HFFc6 (cell line): ENCODE measurements around the gene TMEM150A. TPM values are rescaled to one million over a fixed set of nuclear protein-coding genes. Genes with fewer than 3 reads are reported as not detected.

Source experiments
- DNase-seq: peaks from one replicate; pipeline ENCODE4 v3.0.0-alpha.2; 2018
- H3K27ac Mint-ChIP-seq: 2 replicates; pipeline ENCODE4 v1.8.0; 2020; ENCODE audit warnings: mild to moderate bottlenecking, mixed read lengths
- H3K27me3 Mint-ChIP-seq: 2 replicates; pipeline ENCODE4 v1.8.0; 2021; ENCODE audit warnings: mild to moderate bottlenecking, moderate library complexity, mixed read lengths; ENCODE audit not compliant: insufficient read depth
- H3K36me3 Mint-ChIP-seq: 2 replicates; pipeline ENCODE4 v1.8.0; 2021; ENCODE audit warnings: low read depth, mixed read lengths
- H3K4me1 Mint-ChIP-seq: 2 replicates; pipeline ENCODE4 v1.8.0; 2020; ENCODE audit warnings: low read depth, mixed read lengths
- H3K4me3 Mint-ChIP-seq: 2 replicates; pipeline ENCODE4 v1.8.0; 2020; ENCODE audit warnings: mild to moderate bottlenecking, moderate library complexity, mixed read lengths
- H3K9me3 Mint-ChIP-seq: 2 replicates; pipeline ENCODE4 v1.8.0; 2020; ENCODE audit warnings: mild to moderate bottlenecking, mixed read lengths
- CTCF ChIP-seq: fragments of 200-600 bp; sonication (generic); IDR thresholded peaks from 2 replicates; pipeline ENCODE4 v1.5.0; 2021; ENCODE audit warnings: antibody characterized with exemption, mild to moderate bottlenecking
- total RNA-seq, 6 experiments: library from RNA; stranded (reverse); fragmentation: NEBNext Ultra II Directional; extraction: Animal tissue kit (Norgen Biotek cat#: 25700); gene quantifications; 2 replicates in 1 of 6; 3 replicates in 5 of 6; pipeline ENCODE4 v1.2.3, GENCODE V29; 2021

The TMEM150A gene
- total RNA-seq, 6 experiments from 2014 or later = 10.3 to 20.4 (median 12.7) TPM

DNA sequence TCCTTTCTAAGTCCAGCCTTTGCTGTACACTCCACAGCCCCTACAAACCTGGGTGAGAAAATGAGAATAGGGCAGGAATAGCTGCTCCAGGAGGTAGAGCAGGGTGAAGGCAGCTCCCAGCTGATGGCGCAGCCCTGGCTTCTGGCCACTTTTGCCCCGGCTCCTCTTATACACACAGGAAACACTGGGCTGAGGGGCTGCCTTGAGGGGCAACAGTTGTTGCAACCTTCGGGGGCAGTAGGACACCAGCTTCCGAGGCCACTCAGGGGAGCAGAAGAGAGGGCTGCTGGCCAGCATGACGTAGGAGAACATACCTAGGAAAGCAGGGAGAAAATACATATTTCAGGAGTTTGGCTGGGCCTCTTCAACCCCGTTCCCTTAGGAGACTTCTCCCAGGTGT, 49.3 kb downstream of the TMEM150A start:
- Mint-ChIP-seq H3K36me3 (peaks cover 16% of the 10 kb centered on the region), H3K4me1 (peaks cover 42% of the 10 kb centered on the region), H3K4me3 (no peak overlapping the region), H3K27me3 (no peaks in the 10 kb centered on the region), H3K9me3 (no peaks in the 10 kb centered on the region), H3K27ac (no peak overlapping the region)
- TF ChIP-seq CTCF = no peak
- no peak for DNase-seq

DNA sequence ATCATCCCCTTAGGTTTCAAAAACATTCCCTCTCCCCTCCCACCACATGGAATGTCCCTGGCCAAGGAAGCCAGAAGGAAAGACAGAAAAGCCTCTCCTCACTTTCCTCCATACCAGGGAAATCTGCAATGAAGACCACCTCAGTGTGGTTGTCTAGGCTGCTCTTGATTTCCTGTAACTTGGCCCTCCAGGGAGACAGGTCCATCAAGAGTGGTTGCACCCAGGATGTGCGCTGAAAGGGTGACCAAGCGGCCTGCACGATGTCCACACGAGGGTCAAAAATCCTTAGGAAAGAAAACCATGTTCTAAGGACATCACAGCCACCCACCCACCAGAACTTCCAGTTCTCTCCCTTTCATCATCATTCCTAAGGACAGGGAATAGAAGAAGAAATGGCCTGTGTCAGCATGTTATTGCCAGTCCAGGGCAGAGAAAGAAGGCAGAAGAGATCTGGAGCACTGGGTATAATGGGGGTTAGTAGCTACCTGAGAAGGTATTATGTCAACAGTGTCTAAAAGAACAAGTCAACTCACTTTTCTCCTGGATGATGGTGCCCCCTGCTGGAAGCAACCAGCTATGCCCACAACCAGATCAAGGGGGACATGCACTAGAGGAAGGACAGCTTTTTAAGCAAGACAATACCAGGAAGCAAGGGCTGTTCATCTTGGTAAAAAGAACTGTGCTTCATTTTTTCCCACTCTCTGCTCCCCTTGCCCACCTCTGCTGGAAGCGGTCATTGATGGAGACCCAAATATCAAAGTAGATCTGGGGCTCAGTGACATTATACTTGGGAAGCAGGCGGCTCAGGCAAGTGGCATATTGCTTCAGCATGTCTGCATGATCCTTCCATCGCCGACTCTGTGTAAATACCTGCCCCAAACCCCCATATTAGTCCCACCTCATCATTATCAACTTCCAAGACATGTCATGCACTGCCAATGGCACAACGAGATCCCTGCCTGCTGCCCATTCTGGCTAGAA, 50.5 kb downstream of the TMEM150A start:
- H3K27me3 Mint-ChIP-seq = peaks cover under 1% of the 10 kb centered on the region; the same call in 1 of the 2 replicates
- peak overlapping the region; percentile 19; the same call in 1 of the 2 replicates for H3K27ac Mint-ChIP-seq
- peak; percentile 97 for TF ChIP-seq CTCF
- peak; percentile 58 for DNase-seq
- peaks cover 48% of the 10 kb centered on the region for H3K4me1 Mint-ChIP-seq
- H3K4me3 Mint-ChIP-seq = no peak overlapping the region
- no peaks in the 10 kb centered on the region for H3K9me3 Mint-ChIP-seq
- H3K36me3 Mint-ChIP-seq = peaks cover 20% of the 10 kb centered on the region

DNA sequence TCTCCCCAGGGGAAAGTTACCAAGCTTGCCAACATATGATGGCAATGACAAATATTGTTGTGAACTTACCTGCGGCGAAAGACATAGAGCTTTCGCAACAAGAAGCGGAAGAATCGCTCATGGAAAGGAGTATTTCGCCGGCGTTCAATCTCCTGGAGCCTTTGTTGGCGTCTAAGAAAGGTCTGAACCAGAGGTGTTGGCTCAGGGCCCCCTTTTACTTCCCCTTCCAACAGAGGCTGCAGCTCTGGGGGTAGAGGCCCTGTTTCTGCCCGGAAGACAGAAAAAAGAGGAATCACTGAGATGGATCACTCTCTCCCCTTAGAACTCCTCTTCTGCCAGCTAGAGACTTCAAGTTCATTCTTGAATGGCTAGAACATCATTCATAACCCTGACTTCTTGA, 52.0 kb downstream of the TMEM150A start:
- Mint-ChIP-seq H3K9me3 (no peaks in the 10 kb centered on the region), H3K27me3 (peaks cover 3% of the 10 kb centered on the region; the same call in 1 of the 2 replicates), H3K4me3 (no peak overlapping the region; the same call in 1 of the 2 replicates), H3K4me1 (peaks cover 54% of the 10 kb centered on the region), H3K36me3 (peaks cover 25% of the 10 kb centered on the region), H3K27ac (peak overlapping the region; percentile 29)
- TF ChIP-seq CTCF = no peak
- no peak for DNase-seq

DNA sequence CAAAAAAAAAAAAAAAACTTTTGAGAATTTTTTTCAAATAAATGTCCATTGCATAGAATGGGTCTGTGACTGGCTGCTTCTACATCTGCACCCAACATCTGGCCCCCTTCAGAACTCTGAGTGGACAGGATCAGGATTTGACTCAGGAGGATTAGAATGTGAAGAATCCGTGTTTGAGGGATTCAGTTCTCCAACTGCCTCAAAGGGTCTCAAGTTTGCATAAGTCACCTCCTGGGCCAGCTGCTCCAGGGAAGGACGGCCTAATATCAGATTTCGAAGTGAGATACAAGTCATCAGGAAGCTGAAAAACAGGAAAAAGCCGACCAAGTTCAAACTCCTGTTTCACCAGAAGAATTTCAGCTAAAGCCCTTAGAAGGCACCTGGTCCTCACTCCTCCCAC, 52.7 kb downstream of the TMEM150A start:
- H3K27ac Mint-ChIP-seq = peak overlapping the region; percentile 83
- H3K4me1 Mint-ChIP-seq = peaks cover 59% of the 10 kb centered on the region
- peaks cover 28% of the 10 kb centered on the region for H3K36me3 Mint-ChIP-seq
- no peak for TF ChIP-seq CTCF
- peak; percentile 80 for DNase-seq
- H3K4me3 Mint-ChIP-seq = peak overlapping the region; percentile 64
- H3K9me3 Mint-ChIP-seq = no peaks in the 10 kb centered on the region
- peaks cover 3% of the 10 kb centered on the region; the same call in 1 of the 2 replicates for H3K27me3 Mint-ChIP-seq

- no peak for DNase-seq
- no peak overlapping the region for H3K4me3 Mint-ChIP-seq
- H3K27me3 Mint-ChIP-seq = peaks cover 3% of the 10 kb centered on the region; the same call in 1 of the 2 replicates
- peaks cover 29% of the 10 kb centered on the region for H3K36me3 Mint-ChIP-seq
- no peak for TF ChIP-seq CTCF
- H3K4me1 Mint-ChIP-seq = peaks cover 65% of the 10 kb centered on the region
- H3K27ac Mint-ChIP-seq = peak overlapping the region; percentile 83
- H3K9me3 Mint-ChIP-seq = no peaks in the 10 kb centered on the region
These were observed 53.4 kb downstream of the TMEM150A start for GRCh38 chr2:85549095-85549494.
